Measurements from ENCODE around the gene TOX2.
"Not testable (repeated sequence)": the region's sequence is repeated elsewhere in the genome, so short reads cannot be mapped to it uniquely, and the experiment has no call there.

TOX2 gene

GRCh38 chr20:44038681-44039123 lies 124.0 kb downstream of the TOX2 start:
- no peak for FAIRE-seq

- no peak for FAIRE-seq
Measured at GRCh38 chr20:44039147-44039546, 124.5 kb downstream of the TOX2 start.

DNA sequence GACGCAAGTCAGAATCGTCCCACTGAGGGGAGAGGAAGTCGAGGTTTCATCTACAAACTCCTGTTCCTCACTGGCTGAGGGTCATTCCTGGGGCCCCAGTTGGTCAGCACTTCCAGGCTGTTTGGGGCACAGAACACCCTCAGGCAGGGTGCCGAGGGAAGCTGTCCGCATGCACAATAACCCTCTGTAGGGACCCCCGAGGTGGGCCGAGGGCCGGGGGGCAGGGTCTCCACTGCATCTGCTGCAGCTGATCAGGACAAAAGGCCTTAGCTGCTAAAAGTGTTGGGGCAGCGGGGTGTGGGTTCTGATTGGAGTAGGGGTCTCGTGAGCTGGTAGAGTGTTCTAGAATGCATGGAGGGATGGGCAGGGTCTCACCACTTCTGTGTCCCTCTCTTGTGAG lies 125.1 kb downstream of the TOX2 start:
- no peak for FAIRE-seq

DNA sequence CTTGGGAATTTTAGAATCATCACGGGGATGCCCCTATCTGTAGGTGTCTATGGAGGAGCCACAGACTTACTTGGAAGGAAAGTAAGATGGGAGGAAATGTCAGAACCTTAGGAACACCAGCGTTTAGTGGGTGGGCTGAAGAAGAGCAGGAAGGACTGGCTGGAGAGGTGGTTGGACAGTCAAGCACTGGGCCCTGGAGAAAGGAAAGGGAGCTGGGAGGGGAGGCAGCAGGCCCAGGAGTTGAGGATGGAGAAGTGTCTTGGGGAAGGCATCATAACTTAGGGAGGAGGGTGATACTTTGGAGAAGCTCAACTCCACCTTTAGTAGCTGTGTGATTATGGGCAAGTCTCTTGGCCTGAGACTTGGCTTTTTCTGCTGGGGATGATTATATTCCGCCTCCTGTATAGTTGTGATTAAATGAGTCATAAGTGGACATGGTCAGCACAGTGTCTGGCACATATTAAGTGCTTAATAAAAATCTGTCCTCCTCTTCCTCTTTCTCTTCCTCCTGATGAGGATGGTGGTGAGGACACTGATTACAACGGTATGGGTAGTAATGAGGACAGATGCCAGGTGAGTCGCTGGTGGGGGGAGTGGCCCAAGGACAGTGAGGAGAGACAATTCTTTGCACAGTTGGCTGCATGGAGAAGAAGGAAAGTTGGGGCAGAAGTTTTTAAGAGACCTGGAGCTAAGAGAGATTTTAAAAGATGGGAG lies 125.7 kb downstream of the TOX2 start:
- FAIRE-seq, result no peak

DNA sequence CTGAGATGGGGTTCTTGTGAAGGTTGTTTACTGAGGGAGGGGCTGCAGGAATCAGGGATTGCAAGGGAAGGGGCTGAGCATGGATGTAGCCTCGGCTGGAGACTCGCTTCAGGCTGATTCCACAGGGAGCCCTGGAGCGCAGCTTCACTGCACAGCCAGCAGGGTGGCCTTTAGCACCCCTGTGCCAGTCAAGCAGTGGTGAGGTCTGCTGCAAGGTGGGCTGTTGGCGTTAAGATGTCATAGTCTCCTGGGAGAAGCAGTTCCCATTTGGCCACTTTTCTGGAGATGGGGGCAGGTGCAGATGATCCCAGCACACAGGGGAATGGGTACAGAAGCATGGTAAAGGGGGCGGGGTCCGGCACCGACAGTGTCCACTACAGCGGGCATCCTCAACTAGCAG lies 126.3 kb downstream of the TOX2 start:
- FAIRE-seq, result no peak

GRCh38 chr20:44044712-44045111 lies 130.1 kb downstream of the TOX2 start:
- FAIRE-seq, result not testable (repeated sequence)

DNA sequence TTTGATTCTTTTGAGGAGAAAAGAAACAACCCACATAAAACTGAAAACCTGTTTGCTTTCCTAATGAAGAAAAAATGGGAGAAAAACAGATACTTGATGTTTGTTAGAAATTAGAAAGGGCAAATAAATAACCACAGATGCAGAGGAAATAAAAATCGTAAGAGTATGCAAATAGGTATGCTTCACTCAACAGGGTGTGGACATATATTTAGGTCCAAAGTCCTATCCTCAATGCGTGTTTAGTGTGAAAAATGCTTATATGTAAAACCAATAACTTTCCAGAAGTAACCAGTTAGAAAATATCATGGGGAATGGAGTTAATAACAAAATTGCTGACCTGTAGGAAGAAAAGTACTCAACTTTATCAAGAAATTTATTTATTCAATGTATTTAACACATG lies 135.7 kb downstream of the TOX2 start:
- FAIRE-seq, result no peak

DNA sequence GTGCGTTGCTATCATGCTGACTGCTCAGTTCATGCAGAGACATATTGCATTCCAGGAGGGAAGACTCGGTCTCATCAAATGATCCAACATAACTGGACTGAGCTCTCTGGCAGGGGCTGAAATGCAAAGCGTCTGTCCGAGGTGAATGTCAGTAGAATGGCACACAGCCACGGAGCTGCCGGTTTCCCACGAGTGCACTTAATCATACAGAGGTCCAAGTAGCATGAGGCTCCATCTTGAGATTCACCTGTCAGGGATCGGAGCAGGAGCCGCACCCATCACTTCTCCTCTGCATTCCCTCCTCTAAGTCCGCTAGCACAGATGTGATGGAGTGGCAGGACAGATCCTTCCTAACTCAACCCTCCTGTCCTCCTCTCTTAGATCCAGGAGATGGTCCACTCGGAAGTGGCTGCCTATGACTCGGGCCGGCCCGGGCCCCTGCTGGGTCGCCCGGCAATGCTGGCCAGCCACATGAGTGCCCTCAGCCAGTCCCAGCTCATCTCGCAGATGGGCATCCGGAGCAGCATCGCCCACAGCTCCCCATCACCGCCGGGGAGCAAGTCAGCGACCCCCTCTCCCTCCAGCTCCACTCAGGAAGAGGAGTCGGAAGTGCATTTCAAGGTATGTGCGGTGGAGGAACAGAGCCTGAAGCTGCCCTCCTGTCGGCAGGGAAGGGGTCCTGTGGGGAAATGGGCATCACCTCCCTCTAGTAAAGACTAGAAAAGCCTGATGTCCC lies 136.4 kb downstream of the TOX2 start:
- no peak for FAIRE-seq

GRCh38 chr20:44051661-44052000 lies 137.0 kb downstream of the TOX2 start:
- no peak for FAIRE-seq

GRCh38 chr20:44052166-44052565 lies 137.5 kb downstream of the TOX2 start:
- FAIRE-seq, result no peak

DNA sequence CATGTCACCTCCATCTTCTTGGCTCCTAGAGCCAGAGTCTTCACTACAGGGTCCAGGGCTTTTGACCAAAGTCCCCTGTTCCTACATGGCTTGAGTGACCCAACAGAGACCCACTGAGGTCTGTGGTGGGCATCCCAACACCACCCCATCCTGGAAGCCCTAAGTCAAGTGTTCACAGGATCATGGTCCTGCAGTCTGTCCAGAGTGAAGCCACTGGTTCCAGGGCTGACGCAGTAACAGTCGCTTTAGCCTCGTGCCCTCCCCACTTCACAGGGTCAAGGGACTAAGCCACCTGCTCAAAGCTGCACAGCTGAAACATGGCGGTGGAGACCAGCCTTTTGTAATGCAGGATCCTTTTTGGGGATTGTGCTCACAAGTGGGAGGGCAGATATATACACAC lies 138.4 kb downstream of the TOX2 start:
- no peak for FAIRE-seq

- no peak for FAIRE-seq
Measured at GRCh38 chr20:44054118-44054517, 139.5 kb downstream of the TOX2 start.

- FAIRE-seq, result no peak
Measured at GRCh38 chr20:44054849-44055248, 140.2 kb downstream of the TOX2 start.

- no peak for FAIRE-seq
Measured at GRCh38 chr20:44056010-44056698, 141.5 kb downstream of the TOX2 start.

GRCh38 chr20:44057698-44058675 lies 143.3 kb downstream of the TOX2 start:
- no peak for FAIRE-seq

GRCh38 chr20:44064501-44065400 lies 150.1 kb downstream of the TOX2 start:
- FAIRE-seq, result no peak

GRCh38 chr20:44065401-44066340 lies 151.0 kb downstream of the TOX2 start:
- FAIRE-seq, result no peak

GRCh38 chr20:44066645-44067606 lies 152.3 kb downstream of the TOX2 start:
- FAIRE-seq, result no peak

- no peak for FAIRE-seq
Measured at GRCh38 chr20:44067650-44068081, 153.0 kb downstream of the TOX2 start.

Measured in islet of Langerhans (tissue), 1 donor.